Measurements from ENCODE around the gene MYBPC1.
"Not testable (repeated sequence)": the region's sequence is repeated elsewhere in the genome, so short reads cannot be mapped to it uniquely, and the experiment has no call there.

MYBPC1 gene

DNA sequence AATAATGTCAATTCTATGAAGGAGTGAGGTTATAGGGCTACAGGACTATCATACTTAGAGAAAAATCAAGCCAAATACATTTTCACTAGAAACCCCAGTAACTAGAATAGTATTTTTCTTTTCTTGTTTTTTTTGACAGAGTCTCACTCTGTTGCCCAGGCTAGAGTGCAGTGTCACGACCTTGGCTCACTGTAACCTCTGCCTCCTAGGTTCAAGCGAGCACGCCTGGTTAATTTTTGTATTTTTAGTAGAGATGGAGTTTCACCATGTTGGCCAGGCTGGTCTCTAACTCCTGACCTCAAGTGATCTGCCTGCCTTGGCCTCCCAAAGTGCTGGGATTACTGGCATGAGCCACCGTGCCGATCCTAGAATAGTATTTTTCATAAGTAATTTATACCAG lies 139.7 kb downstream of the MYBPC1 start:
- DNase-seq (ENCODE audit: low read depth): not testable (repeated sequence)

Data from stimulated activated CD8-positive, alpha-beta memory T cell treated with anti-CD3 and anti-CD28 coated beads, Interleukin-15, amount 100 ng/mL, for 24 hours (primary cell).